HG02938 (cell line): ENCODE results near the gene PRKG1.
"Not testable (repeated sequence)": the region's sequence is repeated elsewhere in the genome, so short reads cannot be mapped to it uniquely, and the experiment has no call there.

Experiments
- ATAC-seq: cut with Tn5 transposase; IDR thresholded peaks from one replicate; pipeline ENCODE4 v1.9.1; 2021; ENCODE audit warnings: mild to moderate bottlenecking, moderate library complexity; ENCODE audit not compliant: unreplicated experiment

Gene PRKG1

GRCh38 chr10:52136921-52137320, 1062.6 kb downstream of the PRKG1 start:
- no peak for ATAC-seq

GRCh38 chr10:52143338-52143737, 1069.1 kb downstream of the PRKG1 start:
- ATAC-seq, result no peak

DNA sequence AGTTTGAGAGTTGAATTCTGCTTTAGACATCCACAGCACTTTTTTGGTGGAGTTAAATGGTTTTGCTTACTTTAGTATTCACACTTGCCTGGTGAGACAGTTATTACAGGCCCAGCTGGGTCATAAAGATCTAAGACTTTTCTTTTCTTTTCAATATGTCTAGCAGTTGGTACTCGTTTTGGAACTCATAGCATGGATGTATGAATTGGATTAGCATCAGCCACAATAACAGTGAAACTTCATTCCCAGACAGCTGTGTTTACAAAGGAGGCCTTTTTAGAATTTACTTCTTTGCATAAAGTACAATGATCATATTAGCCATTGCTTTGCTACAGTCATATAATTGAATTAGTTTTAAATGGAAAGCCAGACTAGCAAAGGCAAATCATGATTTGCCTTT, 1071.3 kb downstream of the PRKG1 start:
- ATAC-seq, result no peak

GRCh38 chr10:52146766-52147165, 1072.5 kb downstream of the PRKG1 start:
- no peak for ATAC-seq

GRCh38 chr10:52170776-52171175, 1096.5 kb downstream of the PRKG1 start:
- ATAC-seq, result no peak

GRCh38 chr10:52172581-52172980, 1098.3 kb downstream of the PRKG1 start:
- ATAC-seq, result no peak

GRCh38 chr10:52185256-52185655, 1111.0 kb downstream of the PRKG1 start:
- no peak for ATAC-seq

GRCh38 chr10:52187521-52188258, 1113.4 kb downstream of the PRKG1 start:
- no peak for ATAC-seq

- ATAC-seq, result no peak
Measured at GRCh38 chr10:52191049-52191448, 1116.8 kb downstream of the PRKG1 start.

- no peak for ATAC-seq
Measured at GRCh38 chr10:52194191-52194590, 1119.9 kb downstream of the PRKG1 start.

- ATAC-seq, result no peak
Measured at GRCh38 chr10:52194716-52195115, 1120.4 kb downstream of the PRKG1 start.

- no peak for ATAC-seq
Measured at GRCh38 chr10:52197098-52197497, 1122.8 kb downstream of the PRKG1 start.

GRCh38 chr10:52198540-52198939, 1124.3 kb downstream of the PRKG1 start:
- ATAC-seq, result no peak

DNA sequence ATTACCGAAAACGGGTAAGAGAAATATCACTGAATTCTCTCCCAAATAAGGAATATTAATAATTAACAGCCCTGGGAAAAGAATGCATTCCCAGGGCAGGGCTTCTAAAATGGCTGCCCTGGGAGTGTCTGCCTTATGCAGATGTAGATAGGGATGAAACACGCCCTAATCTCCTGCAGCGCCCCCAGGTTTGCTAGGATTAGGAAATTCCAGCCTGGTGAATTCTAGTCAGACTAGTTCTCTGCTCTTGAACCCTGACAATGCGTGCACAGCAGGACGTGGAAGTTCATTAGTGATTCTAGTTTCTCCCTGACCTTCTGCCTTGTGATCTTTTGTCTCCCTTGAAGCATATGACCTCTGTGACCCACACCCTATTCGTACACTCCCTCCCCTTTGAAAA, 1130.6 kb downstream of the PRKG1 start:
- not testable (repeated sequence) for ATAC-seq

- ATAC-seq, result no peak
Measured at GRCh38 chr10:52208365-52208764, 1134.1 kb downstream of the PRKG1 start.

DNA sequence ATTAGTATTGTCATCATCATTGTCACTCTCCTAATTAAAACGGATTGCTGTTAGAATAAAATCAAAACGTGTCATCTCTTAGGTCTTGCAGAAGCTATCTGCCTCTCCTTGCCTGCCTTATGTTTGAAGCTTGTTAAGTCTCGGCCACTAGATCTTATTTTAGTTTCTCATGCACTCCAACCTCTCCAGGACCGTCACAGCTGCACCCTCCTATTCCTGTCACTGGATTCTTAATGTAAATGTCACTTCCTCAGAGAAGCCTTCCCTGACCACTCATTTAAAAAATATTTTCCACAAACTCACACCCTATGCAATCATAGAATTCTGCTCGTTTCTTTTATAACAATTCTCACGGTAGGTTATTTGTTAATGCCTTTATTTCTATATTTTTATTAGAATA, 1135.9 kb downstream of the PRKG1 start:
- ATAC-seq, result no peak

DNA sequence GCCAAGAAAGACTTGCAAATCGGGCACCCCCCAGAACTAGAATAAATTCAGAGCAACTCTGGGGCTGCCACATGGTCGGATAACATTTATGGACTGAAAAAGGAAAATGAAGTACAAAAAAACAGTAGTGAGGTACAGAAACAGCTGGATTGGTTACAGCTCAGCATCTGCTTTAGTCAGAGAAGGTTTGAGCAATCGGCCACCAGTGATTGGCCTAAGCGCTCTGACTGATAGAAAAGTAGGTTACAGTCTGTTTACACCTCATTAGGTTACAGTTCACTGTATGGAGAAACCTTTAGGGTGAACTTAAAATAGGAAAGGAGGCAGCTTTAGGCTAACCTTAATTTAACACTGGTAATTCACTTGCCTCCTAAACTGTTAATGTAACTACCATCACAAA, 1137.8 kb downstream of the PRKG1 start:
- ATAC-seq, result no peak

- ATAC-seq, result no peak
Measured at GRCh38 chr10:52212802-52213201, 1138.5 kb downstream of the PRKG1 start.

DNA sequence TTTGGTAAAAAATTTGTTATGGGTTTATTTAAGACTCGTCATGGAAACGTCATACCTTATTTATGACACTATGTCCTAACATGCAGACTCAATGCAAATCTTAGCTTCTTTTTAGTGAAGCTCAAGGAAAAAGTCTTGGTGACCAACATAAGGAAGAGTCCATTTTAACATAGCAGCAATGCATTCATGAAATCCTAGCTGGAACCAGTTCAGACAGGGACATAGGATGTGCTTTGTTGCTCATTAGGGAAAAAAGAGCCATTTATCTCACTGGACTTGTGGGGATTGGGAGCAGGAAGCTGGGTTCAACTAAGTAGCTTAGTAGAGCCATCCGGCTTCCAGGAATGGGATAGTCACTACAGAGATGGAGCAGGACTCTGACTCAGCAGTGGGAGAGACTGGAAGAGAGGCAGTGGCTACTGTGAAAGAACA, 1139.0 kb downstream of the PRKG1 start:
- ATAC-seq, result no peak

GRCh38 chr10:52215745-52216361, 1141.6 kb downstream of the PRKG1 start:
- peak; percentile 86 for ATAC-seq

DNA sequence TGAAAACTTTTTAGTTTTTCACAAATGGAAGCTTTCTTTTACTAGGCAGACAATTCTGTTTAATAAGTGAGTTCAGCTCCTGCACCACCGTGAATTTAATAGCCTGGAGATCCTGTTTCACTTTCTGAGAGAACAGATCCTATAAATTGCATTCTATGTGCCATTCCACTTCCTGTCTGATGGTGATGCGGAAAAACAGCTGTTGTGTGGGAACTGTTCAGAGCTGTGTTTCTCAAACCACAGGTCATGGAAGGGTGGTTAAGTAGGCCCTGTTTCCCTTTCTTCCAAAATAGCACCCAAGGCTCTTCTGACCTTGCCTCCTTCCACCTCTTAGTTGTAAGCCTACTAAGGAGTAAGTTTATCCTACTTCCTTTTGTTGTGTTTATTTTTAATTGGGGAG, 1142.6 kb downstream of the PRKG1 start:
- ATAC-seq, result peak; percentile 62

DNA sequence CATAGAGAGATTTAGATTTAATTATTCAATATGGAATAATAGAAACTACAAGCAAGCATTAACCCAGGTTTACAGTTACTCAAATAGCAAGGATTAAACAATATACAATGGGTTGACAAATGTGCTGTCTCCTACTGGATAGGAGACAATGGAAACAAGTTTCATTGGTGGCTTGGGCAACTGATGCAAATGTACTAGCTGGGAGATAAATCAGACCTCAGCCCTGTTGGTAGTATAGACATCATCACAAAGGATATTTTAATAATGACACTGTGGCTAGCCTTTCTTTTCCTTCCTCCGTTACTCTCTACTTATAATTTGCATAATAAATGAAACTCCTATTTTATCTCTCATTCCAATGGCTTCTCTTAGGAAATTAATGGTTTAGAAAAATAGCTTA, 1143.2 kb downstream of the PRKG1 start:
- no peak for ATAC-seq

GRCh38 chr10:52220947-52221346, 1146.7 kb downstream of the PRKG1 start:
- ATAC-seq, result no peak
